SK-N-MC (cell line): ENCODE measurements around the gene MPRIP.

Experiments
- DNase-seq: peaks from one replicate; pipeline ENCODE4 v3.0.0-alpha.2; 2011; ENCODE audit warnings: low read depth, low spot score
- H3K27ac ChIP-seq: fragments of 200-600 bp; sonication (generic); 2 replicates; pipeline ENCODE4 v1.5.1; 2016; ENCODE audit warnings: mixed run types
- H3K36me3 ChIP-seq: fragments of 200-600 bp; sonication (generic); 2 replicates; pipeline ENCODE4 v1.6.1; 2017; ENCODE audit warnings: antibody characterized with exemption, low read length, mixed read lengths; ENCODE audit not compliant: insufficient read depth
- H3K4me3 ChIP-seq: fragments of 200-600 bp; sonication (generic); 2 replicates; pipeline ENCODE4 v1.5.1; 2016
- H3K9ac ChIP-seq: fragments of 200-600 bp; sonication (generic); 2 replicates; pipeline ENCODE4 v1.8.0; 2017; ENCODE audit warnings: mixed run types, mixed read lengths; ENCODE audit not compliant: insufficient read length
- H3K9me3 ChIP-seq: fragments of 200-600 bp; sonication (generic); 2 replicates; pipeline ENCODE4 v1.6.1; 2017; ENCODE audit warnings: low read depth, mild to moderate bottlenecking, antibody characterized with exemption, low read length, moderate library complexity, mixed read lengths
- EZH2 ChIP-seq: fragments of 200-600 bp; sonication (generic); IDR thresholded peaks from one replicate; pipeline ENCODE4 v1.6.1; 2017; ENCODE audit warnings: antibody characterized with exemption
- FOXP2 ChIP-seq: optimal IDR thresholded peaks from 2 replicates; pipeline ENCODE3; 2011; ENCODE audit warnings: mild to moderate bottlenecking, moderate library complexity; ENCODE audit not compliant: insufficient read depth; ENCODE audit errors: extremely low read length, control extremely low read depth
- POLR2AphosphoS5 ChIP-seq: IDR thresholded peaks from 2 replicates; pipeline ENCODE4 v1.6.1; 2012; ENCODE audit warnings: mild to moderate bottlenecking, low read depth, low read length, borderline replicate concordance

The MPRIP gene

GRCh38 chr17:17027442-17028058, 14.7 kb upstream of the MPRIP start:
- H3K9me3 ChIP-seq: no peaks in the 10 kb centered on the region
- H3K27ac ChIP-seq: no peak overlapping the region
- H3K4me3 ChIP-seq: no peak overlapping the region
- TF ChIP-seq EZH2 (no peak), POLR2AphosphoS5 (no peak)
- H3K36me3 ChIP-seq: no peaks in the 10 kb centered on the region
- no peak for DNase-seq
- no peak overlapping the region for H3K9ac ChIP-seq

GRCh38 chr17:17028059-17028877, 14.0 kb upstream of the MPRIP start:
- no peaks in the 10 kb centered on the region for H3K9me3 ChIP-seq
- no peaks in the 10 kb centered on the region for H3K36me3 ChIP-seq
- H3K9ac ChIP-seq: no peak overlapping the region
- no peak overlapping the region for H3K27ac ChIP-seq
- DNase-seq: no peak
- no peak overlapping the region for H3K4me3 ChIP-seq
- TF ChIP-seq POLR2AphosphoS5 (no peak), FOXP2 (no peak), EZH2 (no peak)

- no peaks in the 10 kb centered on the region for H3K36me3 ChIP-seq
- no peak overlapping the region for H3K27ac ChIP-seq
- H3K9me3 ChIP-seq: no peaks in the 10 kb centered on the region
- TF ChIP-seq POLR2AphosphoS5 (no peak), EZH2 (no peak), FOXP2 (no peak)
- H3K9ac ChIP-seq: no peak overlapping the region
- no peak overlapping the region for H3K4me3 ChIP-seq
- no peak for DNase-seq
These were observed 13.2 kb upstream of the MPRIP start for GRCh38 chr17:17028878-17029535.

GRCh38 chr17:17029938-17030337, 12.3 kb upstream of the MPRIP start:
- Histone ChIP-seq H3K9me3 (no peaks in the 10 kb centered on the region), H3K27ac (no peak overlapping the region), H3K4me3 (no peak overlapping the region), H3K9ac (no peak overlapping the region), H3K36me3 (no peaks in the 10 kb centered on the region)
- no peak for TF ChIP-seq POLR2AphosphoS5
- TF ChIP-seq FOXP2: no peak
- no peak for TF ChIP-seq EZH2
- DNase-seq: no peak

GRCh38 chr17:17030515-17031211, 11.6 kb upstream of the MPRIP start:
- no peaks in the 10 kb centered on the region for H3K36me3 ChIP-seq
- TF ChIP-seq EZH2 (no peak), FOXP2 (no peak)
- no peak for DNase-seq
- H3K9me3 ChIP-seq: no peaks in the 10 kb centered on the region
- H3K9ac ChIP-seq: no peak overlapping the region
- H3K27ac ChIP-seq: no peak overlapping the region
- no peak overlapping the region for H3K4me3 ChIP-seq

- Histone ChIP-seq H3K36me3 (no peaks in the 10 kb centered on the region), H3K27ac (no peak overlapping the region), H3K4me3 (no peak overlapping the region), H3K9me3 (no peaks in the 10 kb centered on the region), H3K9ac (no peak overlapping the region)
- TF ChIP-seq FOXP2 (no peak), POLR2AphosphoS5 (no peak), EZH2 (no peak)
- DNase-seq: no peak
These were observed 10.0 kb upstream of the MPRIP start for GRCh38 chr17:17032131-17032692.

- Histone ChIP-seq H3K27ac (no peak overlapping the region), H3K36me3 (no peaks in the 10 kb centered on the region), H3K9me3 (no peaks in the 10 kb centered on the region), H3K9ac (no peak overlapping the region), H3K4me3 (no peak overlapping the region)
- TF ChIP-seq EZH2: no peak
- no peak for TF ChIP-seq FOXP2
- TF ChIP-seq POLR2AphosphoS5: no peak
- DNase-seq: no peak
These were observed 8.8 kb upstream of the MPRIP start for GRCh38 chr17:17033466-17033865.

- TF ChIP-seq FOXP2 (no peak), POLR2AphosphoS5 (no peak), EZH2 (no peak)
These were observed 8.2 kb upstream of the MPRIP start for GRCh38 chr17:17034026-17034425.

More at GRCh38 chr17:17034026-17034425, 8.2 kb upstream of the MPRIP start:
- DNase-seq: no peak
- no peaks in the 10 kb centered on the region for H3K36me3 ChIP-seq
- no peaks in the 10 kb centered on the region for H3K9me3 ChIP-seq
- no peak overlapping the region for H3K4me3 ChIP-seq
- H3K9ac ChIP-seq: no peak overlapping the region
- no peak overlapping the region for H3K27ac ChIP-seq
